DMS53 treated with DMSO at 0.1 percent for 48 hours (cell line): ENCODE measurements around the gene RAB6B.

Experiments used
- DNase-seq: peaks from one replicate; lab custom pipeline; 2025; ENCODE audit not compliant: unreplicated experiment; lab: John Stamatoyannopoulos, UW

RAB6B gene

GRCh38 chr3:133931084-133931483 lies 35.4 kb upstream of the RAB6B start:
- no peak for DNase-seq

DNA sequence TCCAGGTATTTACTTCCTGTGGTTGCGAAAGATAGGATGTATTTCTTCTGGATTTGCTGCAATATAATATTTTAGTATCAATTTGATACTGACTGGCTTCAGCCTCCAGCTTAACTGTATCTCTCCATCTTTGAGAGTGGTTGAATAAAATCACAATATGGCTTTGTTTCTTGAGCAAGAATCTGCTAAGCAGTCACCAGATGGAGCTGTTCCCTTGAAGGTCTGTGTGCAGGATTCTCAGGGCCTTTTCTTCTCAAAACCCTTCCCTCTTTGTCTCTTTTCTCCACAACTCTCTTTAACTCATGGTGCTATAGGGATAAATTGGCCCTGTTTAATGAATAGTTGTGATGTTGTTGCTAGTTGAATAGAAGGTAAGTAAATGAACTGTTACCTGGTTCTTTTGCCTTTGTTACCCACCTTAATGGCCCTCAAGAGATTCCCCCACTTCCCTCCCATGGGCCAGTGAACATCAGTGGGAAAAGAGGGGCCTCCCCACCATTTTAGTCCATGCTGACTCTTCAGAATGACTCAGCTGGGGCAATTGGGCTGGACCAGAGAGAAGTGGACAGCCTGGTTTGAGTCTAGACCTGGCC lies 34.8 kb upstream of the RAB6B start:
- DNase-seq = peak; percentile 34

DNA sequence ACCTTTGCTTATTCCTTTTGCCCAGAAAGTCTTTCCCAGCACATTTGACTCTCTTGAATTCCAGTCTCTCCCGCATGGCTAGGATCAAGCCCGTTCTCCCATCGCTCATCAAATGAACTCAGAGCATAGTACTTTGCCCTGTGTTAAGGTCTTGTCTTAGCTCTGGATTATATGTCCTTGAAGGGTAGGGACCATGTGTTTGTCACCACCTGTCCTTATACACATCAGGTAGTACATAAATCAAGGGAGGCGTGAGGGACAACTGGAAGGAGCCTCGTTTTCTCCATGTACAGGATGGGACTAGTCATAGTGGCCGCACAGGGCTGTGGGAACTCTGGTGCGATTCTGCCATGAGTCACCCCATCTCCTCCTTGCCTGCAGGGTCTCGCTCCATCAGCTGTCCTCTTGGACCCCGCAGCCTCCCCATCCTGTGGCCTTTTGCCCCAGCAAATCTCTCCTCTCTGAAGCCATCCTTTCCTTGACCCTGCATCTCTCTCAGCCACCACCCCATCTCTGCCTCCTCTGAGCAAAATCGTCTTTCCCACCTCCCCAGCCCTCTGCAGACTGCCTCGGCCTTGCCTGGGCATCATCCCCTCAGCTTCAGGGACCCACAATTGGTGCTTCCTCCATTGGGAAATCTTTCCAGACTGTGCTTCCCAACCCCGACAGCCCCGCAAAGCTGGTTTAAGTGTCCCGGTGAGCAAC lies 33.4 kb upstream of the RAB6B start:
- DNase-seq = no peak

DNA sequence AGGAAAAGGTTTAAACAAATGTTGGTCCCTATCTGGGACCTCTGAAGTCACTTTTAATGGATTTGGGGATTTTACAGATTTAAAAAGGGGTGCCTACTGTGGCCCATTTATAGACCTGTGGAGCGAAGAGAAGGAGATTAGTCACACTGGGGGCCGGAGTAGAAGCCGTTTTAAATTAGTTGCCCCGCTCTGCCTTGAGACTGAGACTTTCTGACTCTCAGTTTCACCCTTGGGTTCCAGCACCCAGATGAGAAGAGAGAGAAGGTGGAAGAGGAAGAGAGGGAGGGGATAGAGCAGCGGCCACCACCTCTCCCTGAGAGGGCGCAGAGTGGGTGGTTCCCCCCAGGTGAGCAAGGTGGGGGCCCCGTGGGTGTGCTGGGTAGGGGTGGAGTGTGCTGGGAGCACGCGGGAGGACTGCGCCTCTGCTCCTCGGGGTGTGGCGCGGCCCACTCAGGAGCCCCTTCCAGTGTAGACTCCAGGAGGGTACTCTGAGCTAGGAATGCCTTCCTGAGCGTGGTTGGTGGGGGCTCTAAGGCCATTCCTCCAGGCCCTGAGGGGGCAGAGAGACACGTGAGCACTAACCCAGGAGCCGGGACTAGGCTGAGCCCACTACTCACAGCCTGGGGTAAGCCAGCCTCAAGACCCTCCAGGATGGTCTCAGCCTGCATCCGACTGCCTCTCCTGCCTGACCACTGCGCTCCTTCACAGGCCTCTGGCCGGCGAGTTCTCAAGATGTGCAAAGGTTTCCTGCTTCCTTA lies 32.6 kb upstream of the RAB6B start:
- no peak for DNase-seq

- DNase-seq = no peak
These were observed 31.9 kb upstream of the RAB6B start for GRCh38 chr3:133927540-133928066.

- DNase-seq = no peak
These were observed 31.3 kb upstream of the RAB6B start for GRCh38 chr3:133926736-133927539.

GRCh38 chr3:133925960-133926735 lies 30.5 kb upstream of the RAB6B start:
- DNase-seq = no peak

GRCh38 chr3:133924041-133924440 lies 28.4 kb upstream of the RAB6B start:
- no peak for DNase-seq

- DNase-seq = no peak
These were observed 25.9 kb upstream of the RAB6B start for GRCh38 chr3:133921592-133921991.

DNA sequence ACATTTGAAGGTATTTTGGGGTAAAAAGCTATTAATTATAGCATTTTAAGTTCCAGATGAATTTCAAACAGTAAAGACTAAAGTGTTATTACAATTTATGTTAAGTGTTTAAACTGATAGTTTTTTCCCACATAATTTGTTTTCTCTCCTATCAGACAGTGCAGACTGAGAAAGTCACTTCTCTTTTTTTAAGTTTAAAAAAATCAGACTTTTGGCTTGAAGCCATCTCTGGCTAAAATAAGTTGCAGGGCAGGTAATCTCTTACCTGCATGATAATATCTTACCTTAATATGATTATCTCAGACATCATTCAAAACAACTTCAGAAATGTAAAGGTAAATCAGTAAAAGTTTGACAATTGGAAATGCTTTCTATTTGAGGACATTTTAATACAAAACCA lies 21.5 kb upstream of the RAB6B start:
- DNase-seq = no peak

GRCh38 chr3:133915685-133916658 lies 20.3 kb upstream of the RAB6B start:
- DNase-seq = no peak

GRCh38 chr3:133914839-133915600 lies 19.3 kb upstream of the RAB6B start:
- DNase-seq = no peak

DNA sequence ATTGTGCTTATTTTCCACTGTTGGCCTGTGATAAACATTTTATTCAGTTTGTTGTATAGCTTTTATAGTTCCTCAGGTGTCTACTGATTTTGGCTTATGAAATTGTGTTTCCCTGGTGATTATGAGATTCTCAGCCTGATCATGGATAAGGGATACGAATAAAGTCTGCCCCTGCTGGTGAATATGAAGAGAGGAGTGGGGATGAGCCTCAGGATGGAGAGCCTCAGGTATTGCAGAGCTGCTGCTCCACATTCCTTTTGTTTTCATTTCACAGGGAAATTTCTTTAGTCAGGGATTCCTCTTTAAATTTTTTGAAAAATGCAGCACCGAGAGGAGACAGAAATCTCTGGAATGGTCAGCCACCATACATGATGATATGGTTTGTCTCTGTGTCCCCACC lies 14.7 kb upstream of the RAB6B start:
- DNase-seq = no peak

DNA sequence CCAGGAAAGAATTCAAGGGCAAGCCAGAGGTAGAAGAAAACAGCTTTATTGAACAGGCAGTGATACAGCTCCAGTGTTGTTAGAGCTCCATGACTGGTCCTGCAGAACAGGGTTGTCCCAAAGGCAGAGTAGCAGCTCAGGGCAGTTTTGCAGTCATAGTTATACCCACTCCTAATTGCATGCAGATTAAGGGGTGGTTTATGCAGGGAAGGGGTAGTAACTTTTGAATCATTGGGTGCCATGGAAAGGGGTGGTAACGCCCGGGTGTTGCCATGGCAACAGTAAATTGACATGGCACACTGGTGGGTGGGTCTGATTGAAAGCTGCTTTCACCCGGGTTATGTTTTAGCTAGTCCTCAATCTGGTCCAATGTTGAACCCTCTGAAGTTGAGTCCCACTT lies 9.7 kb upstream of the RAB6B start:
- DNase-seq = no peak

GRCh38 chr3:133901847-133902246 lies 6.2 kb upstream of the RAB6B start:
- no peak for DNase-seq

DNA sequence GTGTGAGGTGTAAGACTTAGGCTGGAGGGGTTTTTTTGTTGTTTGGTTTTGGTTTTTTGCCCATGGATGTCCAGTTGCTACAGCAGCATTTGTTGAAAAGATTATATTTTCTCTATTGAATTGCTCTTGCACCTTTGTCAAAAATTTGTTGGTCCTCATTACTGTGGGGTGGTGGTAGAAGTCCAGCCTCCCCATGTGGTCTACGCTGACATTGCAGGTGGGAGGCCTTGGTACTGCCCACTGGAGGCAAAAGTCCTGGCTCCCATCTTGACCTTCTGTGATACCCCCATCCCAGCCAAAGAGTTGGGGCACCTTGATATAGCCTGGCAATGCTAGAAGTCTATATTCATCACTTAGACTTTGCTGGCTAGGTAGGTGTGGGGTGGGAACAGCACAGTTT lies 5.4 kb upstream of the RAB6B start:
- no peak for DNase-seq

GRCh38 chr3:133899311-133899710 lies 3.6 kb upstream of the RAB6B start:
- no peak for DNase-seq

DNA sequence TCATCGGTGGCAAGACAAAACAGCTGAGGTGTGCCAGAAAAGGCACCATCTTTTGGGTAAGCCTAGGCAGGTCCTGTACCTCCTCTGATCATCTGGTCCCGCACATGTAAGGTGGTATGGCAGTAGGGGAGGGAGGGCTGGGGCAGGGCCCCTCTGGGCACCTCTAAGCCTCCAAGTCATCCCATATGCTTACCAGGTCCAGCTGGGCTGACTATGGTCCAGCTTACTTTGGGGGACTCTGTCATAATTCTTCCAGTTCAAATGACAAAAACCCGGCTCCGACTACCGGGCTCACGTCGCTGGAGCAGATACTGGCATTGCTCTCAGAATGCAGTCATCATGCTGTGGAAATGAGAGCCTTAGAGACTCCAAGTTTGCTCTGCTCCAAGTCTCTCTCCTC lies 1.9 kb upstream of the RAB6B start:
- no peak for DNase-seq
